Forelimb muscle (tissue), 1 donor: ENCODE results near the gene TEX44. TPM values are rescaled to one million over a fixed set of nuclear protein-coding genes. Genes with fewer than 3 reads are reported as not detected.
"Not testable (repeated sequence)": the region's sequence is repeated elsewhere in the genome, so short reads cannot be mapped to it uniquely, and the experiment has no call there.

Experiments
- DNase-seq: peaks from one replicate; pipeline ENCODE4 v3.0.0-alpha.2; 2013; ENCODE audit warnings: low read depth
- polyA plus RNA-seq: library from polyadenylated mRNA; unstranded; fragments of 120-200 nt; gene quantifications from one replicate; pipeline ENCODE4 v1.2.1, GENCODE V29; 2013; ENCODE audit not compliant: insufficient read length

The TEX44 gene
- polyA plus RNA-seq = not detected

- DNase-seq = no peak
Observed at GRCh38 chr2:231592636-231593145, at the start of gene TEX44. TEX44 (plus strand) TSS chr2:231592864; CDS start chr2:231592952, 88 bp downstream.

- no peak for DNase-seq
Observed at GRCh38 chr2:231545105-231545902, 47.4 kb upstream of the TEX44 start.

GRCh38 chr2:231546014-231546715 is 46.5 kb upstream of the TEX44 start:
- no peak for DNase-seq

GRCh38 chr2:231547315-231548110 is 45.2 kb upstream of the TEX44 start:
- DNase-seq = no peak

- no peak for DNase-seq
Observed at GRCh38 chr2:231548752-231549151, 43.9 kb upstream of the TEX44 start.

GRCh38 chr2:231549446-231550239 is 43.0 kb upstream of the TEX44 start:
- no peak for DNase-seq

GRCh38 chr2:231552752-231553151 is 39.9 kb upstream of the TEX44 start:
- no peak for DNase-seq

GRCh38 chr2:231554327-231554726 is 38.3 kb upstream of the TEX44 start:
- DNase-seq = no peak

GRCh38 chr2:231554748-231555545 is 37.7 kb upstream of the TEX44 start:
- DNase-seq = no peak

- not testable (repeated sequence) for DNase-seq
Observed at GRCh38 chr2:231556496-231556895, 36.2 kb upstream of the TEX44 start.

- DNase-seq = no peak
Observed at GRCh38 chr2:231556981-231557380, 35.7 kb upstream of the TEX44 start.

- peak; percentile 73 for DNase-seq
Observed at GRCh38 chr2:231557571-231558217, 35.0 kb upstream of the TEX44 start.

- DNase-seq = no peak
Observed at GRCh38 chr2:231563378-231563961, 29.2 kb upstream of the TEX44 start.

- no peak for DNase-seq
Observed at GRCh38 chr2:231565887-231566594, 26.6 kb upstream of the TEX44 start.

- DNase-seq = no peak
Observed at GRCh38 chr2:231567159-231567558, 25.5 kb upstream of the TEX44 start.

- no peak for DNase-seq
Observed at GRCh38 chr2:231568098-231568784, 24.4 kb upstream of the TEX44 start.

- DNase-seq = no peak
Observed at GRCh38 chr2:231568785-231569435, 23.8 kb upstream of the TEX44 start.

- DNase-seq = not testable (repeated sequence)
Observed at GRCh38 chr2:231570915-231571314, 21.7 kb upstream of the TEX44 start.
